ENCODE results near the gene SPTB.

GRCh38 chr14:64770751-64771150 is 109.0 kb downstream of the SPTB start:
- no peak for TF ChIP-seq CTCF (conservative IDR thresholded peaks at IDR 0.05; ENCODE audit: low read depth, low read length)
- TF ChIP-seq EZH2 (IDR thresholded peaks at IDR 0.05; ENCODE audit: borderline replicate concordance, low read depth, low read length, poor library complexity, severe bottlenecking) = no peak
